SK-N-SH treated with all-trans-retinoic acid at 6 μM for 48 hours (cell line): ENCODE data around the gene ATG13.

ENCODE experiments used
- ARNTL ChIP-seq: fragments of 450-650 bp; formaldehyde crosslinking; IDR thresholded peaks from 2 replicates; pipeline ENCODE4 v1.5.0; 2020; ENCODE audit warnings: low read depth, mild to moderate bottlenecking, moderate library complexity, borderline replicate concordance
- CSRNP3 ChIP-seq: fragments of 250-450 bp; sonication (Bioruptor Pico); IDR thresholded peaks from 2 replicates; pipeline ENCODE4 v1.5.1; 2021; ENCODE audit warnings: mild to moderate bottlenecking, moderate library complexity
- ISL1 ChIP-seq: fragments of 250-450 bp; sonication (Bioruptor Pico); IDR thresholded peaks from 2 replicates; pipeline ENCODE4 v2.1.2; 2022; ENCODE audit warnings: mild to moderate bottlenecking, moderate library complexity
- OSR1 ChIP-seq: fragments of 250-450 bp; sonication (Bioruptor Pico); IDR thresholded peaks from 2 replicates; pipeline ENCODE4 v1.8.0; 2022; ENCODE audit warnings: moderate library complexity, mild to moderate bottlenecking, inconsistent platforms
- PATZ1 ChIP-seq: fragments of 250-450 bp; sonication (Bioruptor Pico); IDR thresholded peaks from 2 replicates; pipeline ENCODE4 v1.8.0; 2020; ENCODE audit warnings: mild to moderate bottlenecking, moderate library complexity, borderline replicate concordance
- RARB ChIP-seq: fragments of 250-450 bp; sonication (Bioruptor Pico); IDR thresholded peaks from 2 replicates; pipeline ENCODE4 v1.8.0; 2021; ENCODE audit warnings: mild to moderate bottlenecking, moderate library complexity
- SNAI2 ChIP-seq: fragments of 250-450 bp; sonication (Bioruptor Pico); IDR thresholded peaks from 2 replicates; pipeline ENCODE4 v1.5.0; 2020; ENCODE audit warnings: mild to moderate bottlenecking, moderate library complexity
- ZFP3 ChIP-seq: fragments of 250-450 bp; sonication (Bioruptor Pico); IDR thresholded peaks from 2 replicates; pipeline ENCODE4 v1.5.0; 2020; ENCODE audit warnings: mild to moderate bottlenecking, moderate library complexity
- ZFP30 ChIP-seq: fragments of 450-650 bp; formaldehyde crosslinking; IDR thresholded peaks from 2 replicates; pipeline ENCODE4 v1.5.0; 2022; ENCODE audit warnings: mild to moderate bottlenecking, moderate library complexity
- ZNF565 ChIP-seq: fragments of 450-650 bp; formaldehyde crosslinking; conservative IDR thresholded peaks from 2 replicates; pipeline ENCODE4 v1.5.0; 2020; ENCODE audit warnings: low read depth, mild to moderate bottlenecking, moderate library complexity
- ZNF8 ChIP-seq: fragments of 450-650 bp; formaldehyde crosslinking; IDR thresholded peaks from 2 replicates; pipeline ENCODE4 v1.5.0; 2020; ENCODE audit warnings: mild to moderate bottlenecking, moderate library complexity
- TF ChIP-seq, protein P1 (sequence below): fragments of 250-450 bp; sonication (Bioruptor Pico); IDR thresholded peaks from 2 replicates; pipeline ENCODE4 v1.8.0; 2021; ENCODE audit warnings: low read depth, mild to moderate bottlenecking, moderate library complexity, borderline replicate concordance
- TF ChIP-seq, protein P2 (sequence below): fragments of 250-450 bp; sonication (Bioruptor Pico); IDR thresholded peaks from 2 replicates; pipeline ENCODE4 v1.5.1; 2020; ENCODE audit warnings: low read depth, mild to moderate bottlenecking, moderate library complexity

- TF ChIP-seq PATZ1 (CRISPR knock-in tag) (no peak), ZFP3 (CRISPR knock-in tag) (no peak), CSRNP3 (CRISPR knock-in tag) (no peak), SNAI2 (CRISPR knock-in tag) (no peak), ISL1 (CRISPR knock-in tag) (no peak), ARNTL (no peak), RARB (no peak), ZNF565 (CRISPR knock-in tag) (no peak), ZNF8 (CRISPR knock-in tag) (no peak), OSR1 (CRISPR knock-in tag) (no peak), ZFP30 (CRISPR knock-in tag) (no peak)
- TF ChIP-seq, protein P1, sequence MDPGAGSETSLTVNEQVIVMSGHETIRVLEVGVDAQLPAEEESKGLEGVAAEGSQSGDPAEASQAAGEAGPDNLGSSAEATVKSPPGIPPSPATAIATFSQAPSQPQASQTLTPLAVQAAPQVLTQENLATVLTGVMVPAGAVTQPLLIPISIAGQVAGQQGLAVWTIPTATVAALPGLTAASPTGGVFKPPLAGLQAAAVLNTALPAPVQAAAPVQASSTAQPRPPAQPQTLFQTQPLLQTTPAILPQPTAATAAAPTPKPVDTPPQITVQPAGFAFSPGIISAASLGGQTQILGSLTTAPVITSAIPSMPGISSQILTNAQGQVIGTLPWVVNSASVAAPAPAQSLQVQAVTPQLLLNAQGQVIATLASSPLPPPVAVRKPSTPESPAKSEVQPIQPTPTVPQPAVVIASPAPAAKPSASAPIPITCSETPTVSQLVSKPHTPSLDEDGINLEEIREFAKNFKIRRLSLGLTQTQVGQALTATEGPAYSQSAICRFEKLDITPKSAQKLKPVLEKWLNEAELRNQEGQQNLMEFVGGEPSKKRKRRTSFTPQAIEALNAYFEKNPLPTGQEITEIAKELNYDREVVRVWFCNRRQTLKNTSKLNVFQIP: no peak
- TF ChIP-seq, protein P2, sequence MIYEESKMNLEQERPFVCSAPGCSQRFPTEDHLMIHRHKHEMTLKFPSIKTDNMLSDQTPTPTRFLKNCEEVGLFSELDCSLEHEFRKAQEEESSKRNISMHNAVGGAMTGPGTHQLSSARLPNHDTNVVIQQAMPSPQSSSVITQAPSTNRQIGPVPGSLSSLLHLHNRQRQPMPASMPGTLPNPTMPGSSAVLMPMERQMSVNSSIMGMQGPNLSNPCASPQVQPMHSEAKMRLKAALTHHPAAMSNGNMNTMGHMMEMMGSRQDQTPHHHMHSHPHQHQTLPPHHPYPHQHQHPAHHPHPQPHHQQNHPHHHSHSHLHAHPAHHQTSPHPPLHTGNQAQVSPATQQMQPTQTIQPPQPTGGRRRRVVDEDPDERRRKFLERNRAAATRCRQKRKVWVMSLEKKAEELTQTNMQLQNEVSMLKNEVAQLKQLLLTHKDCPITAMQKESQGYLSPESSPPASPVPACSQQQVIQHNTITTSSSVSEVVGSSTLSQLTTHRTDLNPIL (CRISPR knock-in tag): no peak
These were observed 22.9 kb downstream of the ATG13 start for GRCh38 chr11:46640036-46640788.
